SU-DHL-6 (cell line): ENCODE measurements around the gene ADK.

ENCODE experiments used
- H2AFZ ChIP-seq: fragments of 200-600 bp; sonication (generic); 2 replicates; pipeline ENCODE4 v1.6.1; 2014; ENCODE audit warnings: low read depth, mild to moderate bottlenecking, moderate library complexity, mixed read lengths, antibody characterized with exemption, low read length; ENCODE audit not compliant: severe bottlenecking
- H3F3A ChIP-seq: fragments of 200-600 bp; shearing (Covaris generic); 2 replicates; pipeline ENCODE4 v1.6.0; 2016; ENCODE audit warnings: antibody characterized with exemption, mild to moderate bottlenecking; ENCODE audit not compliant: insufficient read depth
- H3K27ac ChIP-seq: fragments of 200-600 bp; sonication (generic); 2 replicates; pipeline ENCODE4 v1.5.1; 2016; ENCODE audit warnings: low read depth, mild to moderate bottlenecking, low read length, moderate library complexity, mixed read lengths
- H3K27me3 ChIP-seq: fragments of 200-600 bp; sonication (generic), shearing (Covaris generic); 2 replicates; pipeline ENCODE4 v1.6.0; 2014; ENCODE audit warnings: mild to moderate bottlenecking, low read length
- H3K36me3 ChIP-seq: fragments of 200-600 bp; sonication (generic); 2 replicates; pipeline ENCODE4 v1.6.1; 2014; ENCODE audit warnings: mild to moderate bottlenecking, low read length, mixed read lengths
- H3K4me2 ChIP-seq: fragments of 300-600, 200-600 bp; shearing (Covaris generic), sonication (generic); 2 replicates; pipeline ENCODE4 v1.6.0; 2014; ENCODE audit warnings: low read length, low read depth, mild to moderate bottlenecking; ENCODE audit not compliant: poor library complexity, severe bottlenecking
- H3K4me3 ChIP-seq: fragments of 200-600 bp; sonication (generic); 2 replicates; pipeline ENCODE4 v1.5.1; 2014; ENCODE audit warnings: antibody characterized with exemption, low read length, mild to moderate bottlenecking, mixed read lengths; ENCODE audit not compliant: insufficient read depth, poor library complexity, severe bottlenecking
- H3K79me2 ChIP-seq: fragments of 200-600 bp; sonication (generic); 2 replicates; pipeline ENCODE4 v1.6.1; 2014; ENCODE audit warnings: mild to moderate bottlenecking, low read length, moderate library complexity; ENCODE audit not compliant: insufficient read depth
- H3K9ac ChIP-seq: fragments of 200-600 bp; sonication (generic); 2 replicates; pipeline ENCODE4 v1.7.0; 2014; ENCODE audit warnings: mild to moderate bottlenecking, low read length
- H3K9me2 ChIP-seq: fragments of 200-600 bp; sonication (generic); replicated peaks from 2 replicates; pipeline ENCODE4 v1.6.1; 2014; ENCODE audit warnings: low read length; ENCODE audit not compliant: insufficient read depth
- H3K9me3 ChIP-seq: fragments of 200-600 bp; sonication (generic); 2 replicates; pipeline ENCODE4 v1.6.1; 2014; ENCODE audit warnings: low read length, mixed read lengths; ENCODE audit not compliant: insufficient read depth
- H4K20me1 ChIP-seq: fragments of 200-600 bp; sonication (generic); 2 replicates; pipeline ENCODE4 v1.6.1; 2014; ENCODE audit warnings: low read depth, mild to moderate bottlenecking, antibody characterized with exemption, low read length, moderate library complexity, mixed read lengths
- CTCF ChIP-seq: fragments of 200-600 bp; sonication (generic); IDR thresholded peaks from one replicate; pipeline ENCODE4 v1.5.1; 2017; ENCODE audit warnings: antibody characterized with exemption, mild to moderate bottlenecking, low read length, moderate library complexity; ENCODE audit not compliant: insufficient read depth, poor library complexity, severe bottlenecking
- EZH2phosphoT487 ChIP-seq: fragments of 200-600 bp; sonication (generic), shearing (Covaris generic); conservative IDR thresholded peaks from 2 replicates; pipeline ENCODE4 v1.6.1; 2018; ENCODE audit warnings: mild to moderate bottlenecking, antibody characterized with exemption, low read length, moderate library complexity, mixed read lengths

Gene ADK

GRCh38 chr10:74599672-74600071 is 448.7 kb downstream of the ADK start:
- H3K4me3 ChIP-seq: no peak overlapping the region
- no peaks in the 10 kb centered on the region for H3F3A ChIP-seq
- no peak overlapping the region for H3K4me2 ChIP-seq
- no peaks in the 10 kb centered on the region for H3K9me3 ChIP-seq
- H3K27me3 ChIP-seq: no peaks in the 10 kb centered on the region
- H3K79me2 ChIP-seq: no peaks in the 10 kb centered on the region
- TF ChIP-seq EZH2phosphoT487 (no peak), CTCF (no peak)
- H3K9me2 ChIP-seq: no peaks in the 10 kb centered on the region
- no peak overlapping the region for H3K9ac ChIP-seq
- H3K36me3 ChIP-seq: no peaks in the 10 kb centered on the region
- H3K27ac ChIP-seq: no peak overlapping the region
- H4K20me1 ChIP-seq: no peaks in the 10 kb centered on the region
- H2AFZ ChIP-seq: no peak overlapping the region

DNA sequence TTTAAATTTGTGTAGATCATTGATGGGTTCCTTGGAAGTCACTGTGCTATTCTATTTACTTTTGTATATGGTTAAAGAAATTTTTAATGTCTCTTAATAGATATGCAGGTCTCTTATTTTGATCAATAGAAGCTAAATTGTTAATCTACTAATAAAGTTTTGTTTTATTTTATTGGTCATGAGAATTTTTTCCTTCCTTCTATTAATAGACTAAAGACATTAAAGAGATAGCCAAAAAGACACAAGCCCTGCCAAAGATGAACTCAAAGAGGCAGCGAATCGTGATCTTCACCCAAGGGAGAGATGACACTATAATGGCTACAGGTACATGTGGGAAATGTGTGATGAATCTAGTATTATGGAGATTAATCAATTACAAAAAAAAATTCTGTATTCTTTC is 449.1 kb downstream of the ADK start:
- H3K79me2 ChIP-seq: no peaks in the 10 kb centered on the region
- H3F3A ChIP-seq: no peaks in the 10 kb centered on the region
- no peak overlapping the region for H3K4me3 ChIP-seq
- no peaks in the 10 kb centered on the region for H3K36me3 ChIP-seq
- H3K27ac ChIP-seq: no peak overlapping the region
- no peak overlapping the region for H3K4me2 ChIP-seq
- H4K20me1 ChIP-seq: no peaks in the 10 kb centered on the region
- H3K9ac ChIP-seq: no peak overlapping the region
- no peaks in the 10 kb centered on the region for H3K9me2 ChIP-seq
- no peaks in the 10 kb centered on the region for H3K9me3 ChIP-seq
- H2AFZ ChIP-seq: no peak overlapping the region
- H3K27me3 ChIP-seq: no peaks in the 10 kb centered on the region
- TF ChIP-seq CTCF (no peak), EZH2phosphoT487 (no peak)

DNA sequence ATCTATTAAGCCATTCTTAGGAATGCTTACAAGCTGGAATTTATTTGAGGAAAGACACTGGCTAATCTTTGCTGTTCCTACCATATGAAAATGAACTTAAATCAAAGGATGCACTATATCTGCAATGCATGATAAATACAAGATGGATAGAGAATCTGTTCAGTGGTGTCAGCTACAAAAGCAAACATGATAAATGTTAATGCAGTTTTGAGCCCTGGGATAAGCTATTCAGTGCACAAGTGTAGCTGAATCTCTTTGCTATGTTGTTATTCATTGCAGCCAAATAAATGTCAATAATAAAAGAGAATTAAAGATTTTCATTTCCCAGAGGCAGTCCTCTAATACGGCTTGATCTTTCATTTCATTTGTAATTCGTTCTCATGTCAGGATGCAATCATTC is 451.6 kb downstream of the ADK start:
- TF ChIP-seq CTCF (no peak), EZH2phosphoT487 (no peak)

More for the DNA sequence above, 451.6 kb downstream of the ADK start:
- Histone ChIP-seq H3K4me3 (no peak overlapping the region), H3K36me3 (no peaks in the 10 kb centered on the region), H3K4me2 (no peak overlapping the region), H3K9me2 (no peaks in the 10 kb centered on the region), H3K79me2 (no peaks in the 10 kb centered on the region), H3K27ac (no peak overlapping the region), H3K9ac (no peak overlapping the region), H4K20me1 (no peaks in the 10 kb centered on the region), H2AFZ (no peak overlapping the region), H3F3A (no peaks in the 10 kb centered on the region), H3K9me3 (no peaks in the 10 kb centered on the region), H3K27me3 (no peaks in the 10 kb centered on the region)
